GM12801 (cell line): ENCODE results near the gene SLC35F1.

Experiments used
- CTCF ChIP-seq: IDR thresholded peaks from one replicate; pipeline ENCODE4 v1.5.1; 2011; ENCODE audit warnings: control low read depth; ENCODE audit not compliant: insufficient read length; ENCODE audit errors: extremely low read depth

SLC35F1 gene

GRCh38 chr6:118299457-118299856 is 392.4 kb downstream of the SLC35F1 start:
- no peak for TF ChIP-seq CTCF

DNA sequence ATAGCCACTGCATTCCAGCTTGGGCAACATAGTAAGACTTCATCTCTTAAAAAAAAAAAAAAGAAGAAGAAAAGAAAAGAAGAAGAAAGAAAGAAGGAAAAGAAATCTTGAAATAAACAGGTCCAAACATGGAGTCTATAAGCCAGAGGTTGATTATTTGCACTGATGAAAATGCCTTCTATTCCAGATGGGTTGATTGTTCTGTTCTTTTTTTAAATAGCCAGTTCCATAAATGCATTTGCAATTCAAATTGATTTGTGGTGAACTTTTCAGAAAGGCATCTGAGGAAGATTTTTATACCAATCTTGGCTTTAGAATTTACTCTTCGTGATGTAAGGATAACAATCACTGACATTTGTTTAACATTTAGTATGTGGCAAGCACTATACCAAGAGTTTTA is 397.3 kb downstream of the SLC35F1 start:
- no peak for TF ChIP-seq CTCF

- no peak for TF ChIP-seq CTCF
Observed at GRCh38 chr6:118305081-118305480, 398.0 kb downstream of the SLC35F1 start.

DNA sequence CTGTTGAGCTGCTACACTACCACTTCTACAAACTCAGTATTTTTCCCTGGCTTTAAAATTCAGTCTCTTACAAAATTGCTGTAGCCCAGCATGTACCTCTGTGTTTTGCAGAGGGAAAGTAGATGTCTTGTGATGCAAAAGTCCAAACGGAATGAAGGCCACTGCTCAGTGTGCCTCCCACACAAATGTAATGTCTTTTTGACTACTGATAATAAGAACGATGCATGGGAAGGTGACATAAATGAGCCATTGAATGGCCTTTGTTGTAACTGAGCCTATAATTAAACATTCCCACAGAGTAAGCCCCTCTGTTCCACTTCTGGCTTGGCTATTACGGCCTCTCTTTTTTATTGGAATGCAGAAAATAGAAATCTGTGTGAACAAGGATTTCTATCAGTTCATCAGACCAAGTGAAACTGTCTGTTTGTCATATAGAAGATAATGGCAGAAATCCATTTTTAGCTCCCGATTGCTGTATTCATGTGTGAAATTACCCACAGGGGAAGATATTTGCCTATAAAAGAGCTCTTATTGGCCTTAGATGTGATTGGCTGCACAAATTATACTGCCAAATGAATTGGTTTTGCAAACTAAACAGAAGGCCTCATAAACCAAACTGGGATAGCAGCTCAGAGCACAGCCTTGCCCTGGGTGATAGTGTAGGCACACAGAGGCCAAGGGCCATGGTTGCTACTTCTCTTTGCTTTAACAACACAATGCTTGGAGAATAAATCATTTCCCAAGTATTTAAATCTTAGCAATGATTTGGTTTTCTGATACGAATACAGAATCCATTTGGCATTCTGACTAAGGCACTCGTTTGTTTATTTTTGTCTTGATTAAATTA is 399.6 kb downstream of the SLC35F1 start:
- TF ChIP-seq CTCF = no peak

GRCh38 chr6:118307581-118307980 is 400.5 kb downstream of the SLC35F1 start:
- no peak for TF ChIP-seq CTCF

DNA sequence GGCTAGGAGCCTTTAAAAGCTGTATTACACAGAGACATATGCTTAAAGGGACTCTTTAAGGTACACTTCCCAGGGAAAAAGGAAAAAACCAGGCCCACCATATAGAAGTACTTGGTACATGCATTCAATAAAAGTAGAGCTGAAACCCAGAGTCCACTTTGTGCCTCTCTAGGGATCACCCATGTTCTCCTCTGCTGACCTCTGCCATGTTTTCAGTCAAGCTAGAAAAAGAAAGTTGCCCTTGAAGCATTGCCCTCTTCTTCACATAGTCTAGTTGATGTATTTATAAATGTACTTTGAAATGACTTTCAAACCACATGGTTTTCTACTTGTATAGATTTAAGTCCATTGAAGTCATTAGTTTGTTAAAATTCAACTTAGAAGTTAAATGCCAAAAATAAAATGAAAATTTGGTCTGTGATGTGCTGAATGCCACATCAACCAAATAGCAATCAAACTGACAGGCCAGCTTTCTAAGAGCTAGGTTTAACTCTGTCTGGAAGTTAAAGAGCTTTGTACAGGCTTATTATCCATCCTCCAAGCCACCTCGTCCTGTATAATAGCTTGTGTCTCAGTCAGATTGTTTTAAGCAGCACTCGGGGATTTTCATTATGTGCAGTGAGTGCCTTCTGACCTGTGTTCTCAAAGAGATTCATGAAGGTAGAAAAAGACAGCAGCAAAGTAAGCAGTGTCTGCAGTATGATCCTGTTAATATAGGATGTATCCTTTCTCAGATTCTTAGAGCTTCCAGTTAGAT is 402.5 kb downstream of the SLC35F1 start:
- no peak for TF ChIP-seq CTCF

- TF ChIP-seq CTCF = no peak
Observed at GRCh38 chr6:118313208-118313607, 406.1 kb downstream of the SLC35F1 start.
